B cell (primary cell): ENCODE results near the gene HLA-C. TPM values are rescaled to one million over a fixed set of nuclear protein-coding genes. Genes with fewer than 3 reads are reported as not detected.

ENCODE experiments used
- ATAC-seq: fragments of 200-7000 bp; cut with Tn5 transposase; one replicate; pipeline ENCODE4 v1.10.0; 2021; ENCODE audit warnings: low read depth, mild to moderate bottlenecking, moderate number of reproducible peaks, moderate library complexity
- CTCF ChIA-PET: fragments of 350-600 bp; sonication (Branson Sonifier 250); formaldehyde crosslinking; loops from one replicate; lab custom pipeline; 2021; ENCODE audit warnings: antibody characterized with exemption, inconsistent platforms; lab: Charles Lee
- POLR2A ChIA-PET: fragments of 350-600 bp; sonication (Branson Sonifier 250); formaldehyde crosslinking; loops from one replicate; lab custom pipeline; 2021; ENCODE audit warnings: antibody characterized with exemption; lab: Charles Lee
- DNase-seq: peaks from one replicate; pipeline ENCODE4 v3.0.0; 2013
- H2AFZ ChIP-seq: 2 replicates; pipeline ENCODE4 v1.6.1; 2012; ENCODE audit warnings: mild to moderate bottlenecking, low read depth, low read length; ENCODE audit not compliant: insufficient read depth, poor library complexity, severe bottlenecking
- H3K27ac ChIP-seq, 2 donors: 1 replicate in 1 of 2; 2 replicates in 1 of 2; pipeline ENCODE4 v1.5.1; 2012 to 2013; ENCODE audit warnings: low read length in 2 of 2, mild to moderate bottlenecking in 2 of 2, moderate library complexity in 1 of 2
- H3K27me3 ChIP-seq, 4 experiments: fragments of 200-600 bp in 1 of 4; sonication (generic) in 1 of 4; replicated peaks in 1 of 4; 1 replicate in 2 of 4; 2 replicates in 2 of 4; pipeline versions ENCODE4 v1.6.1 to v1.7.0; 2013 to 2016; ENCODE audit warnings: low read length in 3 of 4, mild to moderate bottlenecking in 2 of 4, mixed read lengths in 1 of 4, moderate library complexity in 1 of 4; ENCODE audit not compliant: insufficient read depth in 4 of 4, control insufficient read depth in 3 of 4; ENCODE audit errors: control extremely low read depth in 1 of 4
- H3K36me3 ChIP-seq, 2 experiments: replicated peaks in 1 of 2; 1 replicate in 1 of 2; 2 replicates in 1 of 2; pipeline versions ENCODE4 v1.6.1 to v1.7.1; 2013; ENCODE audit warnings: low read length in 1 of 2; ENCODE audit not compliant: insufficient read depth in 2 of 2, control insufficient read depth in 1 of 2; ENCODE audit errors: control extremely low read depth in 1 of 2, extremely low read depth in 1 of 2
- H3K4me1 ChIP-seq, 2 donors: fragments of 200-600 bp in 1 of 2; sonication (generic) in 1 of 2; 1 replicate in 1 of 2; 2 replicates in 1 of 2; pipeline versions ENCODE4 v1.5.1 to v1.6.1; 2013 to 2017; ENCODE audit warnings: low read length in 2 of 2; ENCODE audit not compliant: control insufficient read depth in 2 of 2, insufficient read depth in 2 of 2
- H3K4me2 ChIP-seq: replicated peaks from 2 replicates; pipeline ENCODE3; 2012; ENCODE audit warnings: mild to moderate bottlenecking, low read depth, low read length; ENCODE audit not compliant: poor library complexity, severe bottlenecking
- H3K4me3 ChIP-seq, 5 experiments: fragments of 200-600 bp in 1 of 5; sonication (generic) in 1 of 5; 1 replicate in 3 of 5; 2 replicates in 2 of 5; pipeline versions ENCODE4 v1.5.1 to v1.7.0; 2011 to 2016; ENCODE audit warnings: low read length in 4 of 5, mild to moderate bottlenecking in 4 of 5, low read depth in 2 of 5, control low read depth in 1 of 5, moderate library complexity in 1 of 5; ENCODE audit not compliant: insufficient read depth in 1 of 5; ENCODE audit errors: control extremely low read depth in 1 of 5, extremely low read depth in 1 of 5
- H3K79me2 ChIP-seq: fragments of 200-600 bp; sonication (generic); one replicate; pipeline ENCODE4 v1.6.0; 2016; ENCODE audit warnings: low read length; ENCODE audit not compliant: control insufficient read depth, insufficient read depth
- H3K9ac ChIP-seq: fragments of 200-600 bp; sonication (generic); 2 replicates; pipeline ENCODE4 v1.6.1; 2017; ENCODE audit warnings: mild to moderate bottlenecking, low read length, moderate library complexity
- H3K9me3 ChIP-seq, 3 donors: one replicate each; pipeline versions ENCODE4 v1.6.1 to v1.7.1; 2013; ENCODE audit warnings: low read length in 2 of 3; ENCODE audit not compliant: control insufficient read depth in 2 of 3, insufficient read depth in 1 of 3; ENCODE audit errors: control extremely low read depth in 1 of 3
- H4K20me1 ChIP-seq: 2 replicates; pipeline ENCODE4 v1.6.0; 2012; ENCODE audit warnings: mild to moderate bottlenecking, low read length; ENCODE audit not compliant: insufficient read depth, control insufficient read depth, poor library complexity, severe bottlenecking
- H3K27ac Mint-ChIP-seq: one replicate; pipeline ENCODE4 v1.8.0; 2021; ENCODE audit warnings: mixed read lengths
- H3K27me3 Mint-ChIP-seq: one replicate; pipeline ENCODE4 v1.8.0; 2021; ENCODE audit warnings: mixed read lengths
- H3K4me1 Mint-ChIP-seq: one replicate; pipeline ENCODE4 v1.8.0; 2021; ENCODE audit warnings: mixed read lengths
- H3K4me3 Mint-ChIP-seq: one replicate; pipeline ENCODE4 v1.8.0; 2021; ENCODE audit warnings: mixed read lengths
- H3K9me3 Mint-ChIP-seq: one replicate; pipeline ENCODE4 v1.8.0; 2022; ENCODE audit warnings: mixed read lengths; ENCODE audit not compliant: insufficient read depth
- CTCF ChIP-seq: fragments of 200-600 bp; IDR thresholded peaks from one replicate; pipeline ENCODE4 v1.8.0; 2022; ENCODE audit warnings: antibody characterized with exemption, mild to moderate bottlenecking
- EZH2 ChIP-seq: IDR thresholded peaks from 2 replicates; pipeline ENCODE4 v1.6.1; 2012; ENCODE audit warnings: borderline replicate concordance, low read depth, mild to moderate bottlenecking, moderate library complexity, low read length; ENCODE audit not compliant: insufficient read depth, poor library complexity, severe bottlenecking
- WGBS: methylation state at CpG from one replicate; pipeline ENCODE4 v1.1.5; 2013; ENCODE audit warnings: missing lambda C conversion rate; ENCODE audit not compliant: insufficient coverage; 5-methylcytosine and 5-hydroxymethylcytosine counted together
- intact Hi-C: fragments of 100-400 bp; cut with micrococcal nuclease; formaldehyde crosslinking; loops from one replicate; pipeline ENCODE4 v1.10.0; 2022
- polyA plus RNA-seq: library from polyadenylated mRNA; depleted of rRNA; stranded (reverse); fragments of >200 nt; gene quantifications from 2 replicates; pipeline ENCODE4 v1.2.3, GENCODE V29; 2012
- total RNA-seq, 2 donors: library from RNA; stranded (reverse); fragments of 120-200 nt in 1 of 2; gene quantifications; 1 replicate in 1 of 2; 2 replicates in 1 of 2; pipeline versions ENCODE4 v1.2.3 to v1.2.4, GENCODE V29; 2013 to 2022

HLA-C gene
- total and polyA plus RNA-seq, 2 donors (not counting 1 experiment from before 2014, with no cell fraction given) = 998 to 1,983 TPM

- no peak for ATAC-seq
These were observed 3.5 kb downstream of the HLA-C start for GRCh38 chr6:31268369-31268765.

More at GRCh38 chr6:31268369-31268765, 3.5 kb downstream of the HLA-C start:
- TF ChIP-seq CTCF (no peak), EZH2 (no peak)
- H3K27me3 Mint-ChIP-seq = no peaks in the 10 kb centered on the region
- Histone ChIP-seq H4K20me1 (peaks cover 36% of the 10 kb centered on the region), H3K27ac (no peak overlapping the region), H3K79me2 (peaks cover 33% of the 10 kb centered on the region), H3K4me3 (no peak overlapping the region), H3K4me1 (peaks cover 29 to 44% of the 10 kb centered on the region in 2 donors), H3K9ac (no peak overlapping the region), H3K4me2 (no peak overlapping the region), H3K9me3 (peaks cover 0 to 3% (median 0%) of the 10 kb centered on the region in 3 donors), H3K27me3 (no peaks in the 10 kb centered on the region), H3K36me3 (peaks cover 4 to 26% of the 10 kb centered on the region in 2 experiments), H2AFZ (no peak overlapping the region)
- intact Hi-C loops = no loop called here
- H3K27ac Mint-ChIP-seq = peak overlapping the region; percentile 57
- H3K4me3 Mint-ChIP-seq = peak overlapping the region; percentile 36
- peaks cover 58% of the 10 kb centered on the region for H3K4me1 Mint-ChIP-seq
- CTCF ChIA-PET = interaction anchor here (0.7 to 2.0 kb wide), 4 partner anchors 58 to 697 kb away, joined by 3 to 8 read pairs (median 3); partner anchors contain the start of gene ABCF1
- POLR2A ChIA-PET = interaction anchor here (0.6 to 3.6 kb wide), 4 partner anchors 43 to 87 kb away, joined by 3 to 38 read pairs (median 3); no protein-coding TSS in a partner anchor
- peaks cover 3% of the 10 kb centered on the region for H3K9me3 Mint-ChIP-seq
- 87% methylated on average over 7 of the region's 7 CpGs for WGBS
- DNase-seq = no peak
